H9 (cell line): ENCODE measurements around the gene SPEM3. TPM values are rescaled to one million over a fixed set of nuclear protein-coding genes. Genes with fewer than 3 reads are reported as not detected.

ENCODE experiments used
- DNase-seq: peaks from one replicate; pipeline ENCODE4 v3.0.0-alpha.2; 2017
- H2AFZ ChIP-seq: one replicate; pipeline ENCODE4 v1.6.1; 2013; ENCODE audit warnings: mild to moderate bottlenecking, low read length, control low read depth, moderate library complexity
- H2AK5ac ChIP-seq: 2 replicates; pipeline ENCODE4 v1.6.1; 2013; ENCODE audit warnings: low read length, control low read depth, mixed read lengths; ENCODE audit not compliant: insufficient read length
- H2BK120ac ChIP-seq: one replicate; pipeline ENCODE4 v1.6.1; 2013; ENCODE audit warnings: low read depth, mild to moderate bottlenecking, low read length, control low read depth, inconsistent platforms; ENCODE audit not compliant: poor library complexity, severe bottlenecking
- H2BK12ac ChIP-seq: 2 replicates; pipeline ENCODE4 v1.6.1; 2013; ENCODE audit warnings: low read length, control low read depth, mixed read lengths, low read depth; ENCODE audit not compliant: insufficient read length
- H2BK15ac ChIP-seq: 2 replicates; pipeline ENCODE4 v1.6.1; 2013; ENCODE audit warnings: low read depth, low read length, control low read depth
- H2BK20ac ChIP-seq: one replicate; pipeline ENCODE4 v1.6.1; 2013; ENCODE audit warnings: low read depth, mild to moderate bottlenecking, low read length, control low read depth, inconsistent platforms; ENCODE audit not compliant: poor library complexity, severe bottlenecking
- H2BK5ac ChIP-seq: 2 replicates; pipeline ENCODE4 v1.6.1; 2013; ENCODE audit warnings: low read length, control low read depth, mixed read lengths; ENCODE audit not compliant: insufficient read length
- H3K14ac ChIP-seq: 2 replicates; pipeline ENCODE4 v1.6.1; 2013; ENCODE audit warnings: low read length, control low read depth; ENCODE audit not compliant: insufficient read depth
- H3K18ac ChIP-seq: 2 replicates; pipeline ENCODE4 v1.6.1; 2013; ENCODE audit warnings: low read depth, mild to moderate bottlenecking, mixed read lengths, low read length, control low read depth; ENCODE audit not compliant: insufficient read length
- H3K23ac ChIP-seq: 2 replicates; pipeline ENCODE4 v1.6.1; 2013; ENCODE audit warnings: low read length, control low read depth, mixed read lengths, low read depth; ENCODE audit not compliant: insufficient read length
- H3K23me2 ChIP-seq: 2 replicates; pipeline ENCODE4 v1.6.1; 2013; ENCODE audit warnings: low read depth, mild to moderate bottlenecking, mixed read lengths, low read length, control low read depth; ENCODE audit not compliant: insufficient read length, poor library complexity, severe bottlenecking
- H3K27ac ChIP-seq: 2 replicates; pipeline ENCODE4 v1.5.1; 2013; ENCODE audit warnings: low read length, control low read depth, mixed read lengths, low read depth; ENCODE audit not compliant: insufficient read length
- H3K27me3 ChIP-seq: 2 replicates; pipeline ENCODE4 v1.6.1; 2013; ENCODE audit warnings: low read length, control low read depth, inconsistent platforms; ENCODE audit not compliant: insufficient read depth
- H3K4ac ChIP-seq: 2 replicates; pipeline ENCODE4 v1.6.1; 2013; ENCODE audit warnings: low read depth, mild to moderate bottlenecking, control low read depth, inconsistent platforms, low read length, moderate library complexity
- H3K4me1 ChIP-seq: 2 replicates; pipeline ENCODE4 v1.6.1; 2013; ENCODE audit warnings: low read length, control low read depth, inconsistent platforms; ENCODE audit not compliant: insufficient read depth
- H3K4me2 ChIP-seq: 2 replicates; pipeline ENCODE4 v1.6.1; 2013; ENCODE audit warnings: low read length, control low read depth, mixed read lengths; ENCODE audit not compliant: insufficient read length, insufficient read depth
- H3K56ac ChIP-seq: 2 replicates; pipeline ENCODE4 v1.6.1; 2013; ENCODE audit warnings: low read depth, mild to moderate bottlenecking, mixed read lengths, low read length, control low read depth; ENCODE audit not compliant: insufficient read length
- H3K79me1 ChIP-seq: 2 replicates; pipeline ENCODE4 v1.6.1; 2013; ENCODE audit warnings: low read depth, mild to moderate bottlenecking, moderate library complexity, low read length, control low read depth, inconsistent platforms; ENCODE audit not compliant: insufficient read depth, poor library complexity, severe bottlenecking
- H3K79me2 ChIP-seq: 2 replicates; pipeline ENCODE4 v1.6.1; 2013; ENCODE audit warnings: low read length, control low read depth, inconsistent platforms; ENCODE audit not compliant: insufficient read depth
- H3K9ac ChIP-seq: 2 replicates; pipeline ENCODE4 v1.6.1; 2013; ENCODE audit warnings: low read length, control low read depth, mixed read lengths; ENCODE audit not compliant: insufficient read length; ENCODE audit errors: extremely low read depth
- H3K9me3 ChIP-seq: one replicate; pipeline ENCODE4 v1.6.1; 2013; ENCODE audit warnings: low read depth, low read length, inconsistent platforms; ENCODE audit not compliant: control insufficient read depth
- H3T11ph ChIP-seq: one replicate; pipeline ENCODE4 v1.6.1; 2013; ENCODE audit warnings: mild to moderate bottlenecking, low read length, control low read depth, inconsistent platforms
- H4K20me1 ChIP-seq: one replicate; pipeline ENCODE4 v1.6.1; 2013; ENCODE audit not compliant: control insufficient read depth, insufficient read length, insufficient read depth
- H4K5ac ChIP-seq: 2 replicates; pipeline ENCODE4 v1.6.1; 2013; ENCODE audit warnings: low read depth, mild to moderate bottlenecking, mixed read lengths, low read length, control low read depth; ENCODE audit not compliant: insufficient read length
- H4K8ac ChIP-seq: replicated peaks from 2 replicates; pipeline ENCODE4 v1.6.1; 2013; ENCODE audit warnings: low read length, control low read depth, mixed read lengths, low read depth; ENCODE audit not compliant: insufficient read length
- H4K91ac ChIP-seq: 2 replicates; pipeline ENCODE4 v1.6.1; 2013; ENCODE audit warnings: low read depth, mild to moderate bottlenecking, moderate library complexity, mixed read lengths, low read length, control low read depth; ENCODE audit not compliant: insufficient read length
- H3K27ac Mint-ChIP-seq, 3 experiments: 2 replicates in 2 of 3; 3 replicates in 1 of 3; pipeline ENCODE4 v1.8.0; 2020 to 2021; ENCODE audit warnings: mixed read lengths in 3 of 3, mild to moderate bottlenecking in 1 of 3, moderate library complexity in 1 of 3
- H3K27me3 Mint-ChIP-seq: 2 replicates; pipeline ENCODE4 v1.8.0; 2021; ENCODE audit warnings: low read depth, mild to moderate bottlenecking, moderate library complexity, mixed read lengths
- H3K36me3 Mint-ChIP-seq, 3 experiments: 2 replicates in 2 of 3; 3 replicates in 1 of 3; pipeline ENCODE4 v1.8.0; 2020 to 2021; ENCODE audit warnings: low read depth in 3 of 3, mixed read lengths in 3 of 3; ENCODE audit not compliant: insufficient read depth in 1 of 3
- H3K4me1 Mint-ChIP-seq, 2 experiments: 2 replicates each; pipeline ENCODE4 v1.8.0; 2020; ENCODE audit warnings: mixed read lengths in 2 of 2
- H3K4me3 Mint-ChIP-seq, 2 experiments: 2 replicates in 1 of 2; 3 replicates in 1 of 2; pipeline ENCODE4 v1.8.0; 2020 to 2021; ENCODE audit warnings: mild to moderate bottlenecking in 2 of 2, mixed read lengths in 2 of 2, moderate library complexity in 1 of 2
- H3K9me3 Mint-ChIP-seq, 2 experiments: 2 replicates in 1 of 2; 3 replicates in 1 of 2; pipeline ENCODE4 v1.8.0; 2020; ENCODE audit warnings: mild to moderate bottlenecking in 2 of 2, mixed read lengths in 2 of 2, moderate library complexity in 1 of 2
- WGBS: extraction: QIAGEN DNeasy Blood & Tissue Kit; methylation state at CpG from one replicate; pipeline ENCODE4 v1.1.7; 2013; ENCODE audit warnings: missing lambda C conversion rate, low lambda C conversion rate, mixed read lengths; ENCODE audit not compliant: insufficient read length; ENCODE audit errors: extremely low coverage; 5-methylcytosine and 5-hydroxymethylcytosine counted together
- total RNA-seq: library from RNA; stranded (reverse); gene quantifications from 2 replicates; pipeline ENCODE4 v1.2.1, GENCODE V29; 2021
- TF ChIP-seq, protein P1 (sequence below): fragments of 200-600 bp; sonication (generic); conservative IDR thresholded peaks from 3 replicates; pipeline ENCODE4 v1.8.0; 2021; ENCODE audit warnings: antibody characterized with exemption, mild to moderate bottlenecking

SPEM3 gene
- total RNA-seq, 1 experiment from 2014 or later, result not detected

DNA sequence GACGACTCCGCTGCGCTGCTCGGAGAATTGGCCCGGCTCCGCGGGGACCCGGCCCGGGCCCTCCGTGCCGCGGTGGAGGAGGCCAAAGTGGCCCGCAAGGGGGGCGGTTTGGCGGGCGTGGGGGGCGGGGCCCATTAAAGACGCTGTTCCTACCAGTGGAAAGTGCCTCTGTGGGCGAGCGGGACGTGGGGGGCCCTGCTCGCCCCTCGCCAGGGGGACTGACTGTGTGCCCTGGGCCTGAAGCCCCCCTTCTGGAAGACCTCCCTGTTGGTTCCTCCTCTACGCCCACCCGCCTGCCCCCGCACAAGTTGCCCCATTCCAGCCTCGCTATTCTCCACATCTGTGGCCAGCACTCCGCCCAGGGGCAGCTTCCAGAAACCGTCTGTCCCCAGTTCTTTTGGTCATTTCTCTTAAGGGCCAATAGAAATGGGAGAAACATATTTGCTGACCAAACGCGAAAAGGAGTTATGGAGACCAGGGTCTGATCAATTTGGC, 8.8 kb downstream of the SPEM3 start:
- H3K79me2 ChIP-seq, result no peaks in the 10 kb centered on the region
- no peak overlapping the region for H2AK5ac ChIP-seq
- DNase-seq, result no peak
- H4K5ac ChIP-seq, result no peak overlapping the region
- H3K9ac ChIP-seq, result no peak overlapping the region
- H3K27me3 ChIP-seq, result peaks cover 7% of the 10 kb centered on the region
- H2BK5ac ChIP-seq, result no peak overlapping the region
- H3K14ac ChIP-seq, result no peak overlapping the region
- Mint-ChIP-seq H3K4me1 (peaks cover 32 to 36% of the 10 kb centered on the region in 2 experiments), H3K27ac (peak overlapping the region in 2 of 3 experiments; percentile 75 to 96; a peak in 3 of 7 replicates), H3K36me3 (peaks cover 0 to 1% (median 0%) of the 10 kb centered on the region in 3 experiments; a peak in 1 of 7 replicates), H3K27me3 (peaks cover 23% of the 10 kb centered on the region), H3K9me3 (no peaks in the 10 kb centered on the region), H3K4me3 (peak overlapping the region; percentile 91 to 93)
- no peak overlapping the region for H3K56ac ChIP-seq
- H3K4me2 ChIP-seq, result peak overlapping the region; percentile 60
- no peak overlapping the region for H2BK15ac ChIP-seq
- H3K4ac ChIP-seq, result no peak overlapping the region
- H2AFZ ChIP-seq, result no peak overlapping the region
- H3T11ph ChIP-seq, result no peak overlapping the region
- no CpG with 5 or more reads among the region's 31 CpGs for WGBS
- no peaks in the 10 kb centered on the region for H3K79me1 ChIP-seq
- H3K27ac ChIP-seq, result no peak overlapping the region
- no peaks in the 10 kb centered on the region for H3K9me3 ChIP-seq
- H2BK20ac ChIP-seq, result no peak overlapping the region
- H2BK120ac ChIP-seq, result no peak overlapping the region
- no peak overlapping the region for H3K23ac ChIP-seq
- H3K4me1 ChIP-seq, result no peaks in the 10 kb centered on the region; the same call in 1 of the 2 replicates
- H2BK12ac ChIP-seq, result no peak overlapping the region
- no peaks in the 10 kb centered on the region for H4K20me1 ChIP-seq
- TF ChIP-seq, protein P1, sequence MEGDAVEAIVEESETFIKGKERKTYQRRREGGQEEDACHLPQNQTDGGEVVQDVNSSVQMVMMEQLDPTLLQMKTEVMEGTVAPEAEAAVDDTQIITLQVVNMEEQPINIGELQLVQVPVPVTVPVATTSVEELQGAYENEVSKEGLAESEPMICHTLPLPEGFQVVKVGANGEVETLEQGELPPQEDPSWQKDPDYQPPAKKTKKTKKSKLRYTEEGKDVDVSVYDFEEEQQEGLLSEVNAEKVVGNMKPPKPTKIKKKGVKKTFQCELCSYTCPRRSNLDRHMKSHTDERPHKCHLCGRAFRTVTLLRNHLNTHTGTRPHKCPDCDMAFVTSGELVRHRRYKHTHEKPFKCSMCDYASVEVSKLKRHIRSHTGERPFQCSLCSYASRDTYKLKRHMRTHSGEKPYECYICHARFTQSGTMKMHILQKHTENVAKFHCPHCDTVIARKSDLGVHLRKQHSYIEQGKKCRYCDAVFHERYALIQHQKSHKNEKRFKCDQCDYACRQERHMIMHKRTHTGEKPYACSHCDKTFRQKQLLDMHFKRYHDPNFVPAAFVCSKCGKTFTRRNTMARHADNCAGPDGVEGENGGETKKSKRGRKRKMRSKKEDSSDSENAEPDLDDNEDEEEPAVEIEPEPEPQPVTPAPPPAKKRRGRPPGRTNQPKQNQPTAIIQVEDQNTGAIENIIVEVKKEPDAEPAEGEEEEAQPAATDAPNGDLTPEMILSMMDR, result no peak
- H4K8ac ChIP-seq, result no peak overlapping the region
- H3K23me2 ChIP-seq, result peaks cover 33% of the 10 kb centered on the region
- no peak overlapping the region for H3K18ac ChIP-seq
- H4K91ac ChIP-seq, result no peak overlapping the region
